ENCODE measurements around the gene COQ7. TPM values are rescaled to one million over a fixed set of nuclear protein-coding genes. Genes with fewer than 3 reads are reported as not detected.

The COQ7 gene
- total RNA-seq, 4 donors from 2014 or later: 15.1 to 36.2 (median 21.7) TPM

- H3K27me3 ChIP-seq: no peaks in the 10 kb centered on the region
- no peaks in the 10 kb centered on the region for H3K36me3 ChIP-seq
- no peak overlapping the region for H3K27ac ChIP-seq
- ATAC-seq (no peak), DNase-seq (no peak)
- intact Hi-C loops (cut with DNase I; ENCODE audit: low total_unique reads): no loop called here
- in situ Hi-C loops (cut with MboI; ENCODE audit: low sequenced_read_pairs in 4 of 4): loop anchor here in 1 of 4 donors (10.0 kb wide), 1 partner anchor 60 kb away; the partner anchor contains the start of gene SYT17
- no peaks in the 10 kb centered on the region for H3K9me3 ChIP-seq
- no peak overlapping the region for H3K4me3 ChIP-seq
- TF ChIP-seq POLR2A (IDR thresholded peaks at IDR 0.05) (no peak), CTCF (IDR thresholded peaks at IDR 0.05 in 4 of 5, conservative IDR thresholded peaks at IDR 0.05 in 1 of 5) (no peak)
- no peaks in the 10 kb centered on the region for H3K4me1 ChIP-seq
These were observed 37.7 kb downstream of the COQ7 start for GRCh38 chr16:19105131-19105530.

GRCh38 chr16:19105891-19106624, 38.6 kb downstream of the COQ7 start:
- Histone ChIP-seq H3K9me3 (no peaks in the 10 kb centered on the region), H3K36me3 (no peaks in the 10 kb centered on the region), H3K4me3 (no peak overlapping the region), H3K27ac (no peak overlapping the region), H3K27me3 (no peaks in the 10 kb centered on the region), H3K4me1 (no peaks in the 10 kb centered on the region)
- no peak for TF ChIP-seq POLR2A (IDR thresholded peaks at IDR 0.05)
- TF ChIP-seq CTCF (IDR thresholded peaks at IDR 0.05 in 4 of 5, conservative IDR thresholded peaks at IDR 0.05 in 1 of 5): no peak
- DNase-seq (no peak), ATAC-seq (no peak)
- intact Hi-C loops (cut with DNase I; ENCODE audit: low total_unique reads): no loop called here
- in situ Hi-C loops (cut with MboI; ENCODE audit: low sequenced_read_pairs in 4 of 4): loop anchor here in 1 of 4 donors (10.0 kb wide), 1 partner anchor 59 kb away; the partner anchor contains the start of gene SYT17

GRCh38 chr16:19106625-19107020, 39.2 kb downstream of the COQ7 start:
- DNase-seq (no peak), ATAC-seq (no peak)
- no peaks in the 10 kb centered on the region for H3K4me1 ChIP-seq
- no peaks in the 10 kb centered on the region for H3K36me3 ChIP-seq
- intact Hi-C loops (cut with DNase I; ENCODE audit: low total_unique reads): no loop called here
- H3K4me3 ChIP-seq: no peak overlapping the region
- H3K27me3 ChIP-seq: no peaks in the 10 kb centered on the region
- H3K27ac ChIP-seq: no peak overlapping the region
- no peaks in the 10 kb centered on the region for H3K9me3 ChIP-seq
- in situ Hi-C loops (cut with MboI; ENCODE audit: low sequenced_read_pairs in 4 of 4): loop anchor here in 1 of 4 donors (10.0 kb wide), 1 partner anchor 58 kb away; the partner anchor contains the start of gene SYT17
- TF ChIP-seq POLR2A (IDR thresholded peaks at IDR 0.05) (no peak), CTCF (IDR thresholded peaks at IDR 0.05 in 4 of 5, conservative IDR thresholded peaks at IDR 0.05 in 1 of 5) (no peak)

- Histone ChIP-seq H3K27ac (no peak overlapping the region), H3K27me3 (no peaks in the 10 kb centered on the region), H3K4me3 (no peak overlapping the region), H3K4me1 (peaks cover 0 to 4% of the 10 kb centered on the region in 2 donors), H3K36me3 (no peaks in the 10 kb centered on the region), H3K9me3 (no peaks in the 10 kb centered on the region)
- intact Hi-C loops (cut with DNase I; ENCODE audit: low total_unique reads): no loop called here
- TF ChIP-seq POLR2A (IDR thresholded peaks at IDR 0.05) (no peak), CTCF (IDR thresholded peaks at IDR 0.05 in 4 of 5, conservative IDR thresholded peaks at IDR 0.05 in 1 of 5) (no peak)
- DNase-seq (no peak), ATAC-seq (no peak)
- in situ Hi-C loops (cut with MboI; ENCODE audit: low sequenced_read_pairs in 4 of 4): loop anchor here in 1 of 4 donors (10.0 kb wide), 1 partner anchor 56 kb away; the partner anchor contains the start of gene SYT17
These were observed 41.2 kb downstream of the COQ7 start for GRCh38 chr16:19108409-19109287.

Data from gastrocnemius medialis (tissue), 4 donors.